Measurements from ENCODE around the gene SH3GL3. TPM values are rescaled to one million over a fixed set of nuclear protein-coding genes. Genes with fewer than 3 reads are reported as not detected.

The SH3GL3 gene
- total and polyA plus RNA-seq, 2 of the 13 experiments (the other 11 are each of a cell fraction or from before 2014, with no cell fraction given): not detected

GRCh38 chr15:83496766-83497165 is 49.6 kb downstream of the SH3GL3 start:
- Histone ChIP-seq H3K4me1 (ENCODE audit: insufficient read depth, low read length) (no peaks in the 10 kb centered on the region), H3K27ac (ENCODE audit: extremely low read length, insufficient read depth, low read length) (no peak overlapping the region), H3K9ac (ENCODE audit: insufficient read depth, low read depth, low read length) (no peak overlapping the region), H4K20me1 (ENCODE audit: insufficient read depth, low read length) (no peaks in the 10 kb centered on the region), H3K79me2 (ENCODE audit: insufficient read depth, low read length) (no peaks in the 10 kb centered on the region), H3K4me3 (replicated peaks in 1 of 3; ENCODE audit: insufficient read depth in 1 of 3, low read depth in 2 of 3, low read length in 3 of 3) (no peak overlapping the region), H3K4me2 (ENCODE audit: low read depth, low read length) (no peak overlapping the region), H3K27me3 (ENCODE audit: control insufficient read depth in 1 of 2, insufficient read depth in 2 of 2, low read length in 2 of 2) (no peaks in the 10 kb centered on the region; a peak in 1 of 5 replicates), H2AFZ (ENCODE audit: low read length) (no peak overlapping the region), H3K9me3 (ENCODE audit: low read length) (no peaks in the 10 kb centered on the region), H3K36me3 (replicated peaks in 1 of 2; ENCODE audit: control insufficient read depth in 1 of 2, insufficient read depth in 2 of 2, low read length in 2 of 2) (no peaks in the 10 kb centered on the region)
- ChIA-PET POLR2A (no interaction called here), CTCF (ENCODE audit: low intra/inter-chr PET ratio, low total read pairs) (no interaction called here)
- in situ Hi-C loops (cut with HindIII; ENCODE audit: extremely low pct_ligation_motif_present, low pct_unique_long_range_greater_than_20kb) (no loop called here), intact Hi-C loops (cut with micrococcal nuclease; ENCODE audit: unreplicated experiment) (no loop called here)
- no TSS peak for BruUV-seq (replicated peaks)
- no peak for DNase-seq (ENCODE audit: low spot score)
- no peak for FAIRE-seq
- WGBS (ENCODE audit: low lambda C conversion rate): 0% methylated on average over 1 of the region's 1 CpG
- no peak for ATAC-seq
- no peak for TF ChIP-seq PITX1 (CRISPR knock-in tag; IDR thresholded peaks at IDR 0.05)
- no peak for TF ChIP-seq ZNF350 (CRISPR knock-in tag; IDR thresholded peaks at IDR 0.05; ENCODE audit: borderline replicate concordance, low read depth)
- TF ChIP-seq ZNF331 (CRISPR knock-in tag; IDR thresholded peaks at IDR 0.05): no peak
- TF ChIP-seq ZNF382 (CRISPR knock-in tag; IDR thresholded peaks at IDR 0.05; ENCODE audit: borderline replicate concordance): no peak
- no peak for TF ChIP-seq GFI1 (CRISPR knock-in tag; IDR thresholded peaks at IDR 0.05; ENCODE audit: borderline replicate concordance)
- no peak for TF ChIP-seq CAMTA2 (CRISPR knock-in tag; IDR thresholded peaks at IDR 0.05; ENCODE audit: borderline replicate concordance)
- no peak for TF ChIP-seq BCLAF1 (IDR thresholded peaks at IDR 0.05)
- no peak for TF ChIP-seq MNT (IDR thresholded peaks at IDR 0.05)
- TF ChIP-seq SNAPC4 (CRISPR knock-in tag; IDR thresholded peaks at IDR 0.05): no peak
- no peak for TF ChIP-seq MTA3 (CRISPR knock-in tag; IDR thresholded peaks at IDR 0.05)
- TF ChIP-seq TEF (CRISPR knock-in tag; IDR thresholded peaks at IDR 0.05): no peak
- TF ChIP-seq ATF6 (CRISPR knock-in tag; conservative IDR thresholded peaks at IDR 0.05): no peak
- no peak for TF ChIP-seq PHF5A (CRISPR knock-in tag; IDR thresholded peaks at IDR 0.05; ENCODE audit: low read depth, unreplicated experiment)

Measured in HepG2 (cell line).